IPS DF 6.9 (cell line): Measurements from ENCODE around the gene NCKAP5.

Experiments
- DNase-seq: peaks from one replicate; pipeline ENCODE4 v3.0.0-alpha.2; 2013; ENCODE audit warnings: low read depth, low spot score
- H3K27ac ChIP-seq: one replicate; pipeline ENCODE4 v1.5.1; 2013; ENCODE audit warnings: low read length, control low read depth
- H3K27me3 ChIP-seq: 2 replicates; pipeline ENCODE4 v1.6.1; 2013; ENCODE audit warnings: mild to moderate bottlenecking, low read length; ENCODE audit not compliant: control insufficient read depth, insufficient read depth
- H3K36me3 ChIP-seq: 2 replicates; pipeline ENCODE4 v1.6.1; 2013; ENCODE audit warnings: low read length; ENCODE audit not compliant: control insufficient read depth, insufficient read depth
- H3K4me1 ChIP-seq: 2 replicates; pipeline ENCODE4 v1.6.1; 2013; ENCODE audit warnings: low read length; ENCODE audit not compliant: control insufficient read depth, insufficient read depth
- H3K4me3 ChIP-seq: 2 replicates; pipeline ENCODE4 v1.5.1; 2013; ENCODE audit warnings: mild to moderate bottlenecking, low read length
- H3K9me3 ChIP-seq: 2 replicates; pipeline ENCODE4 v1.6.1; 2013; ENCODE audit warnings: low read length, inconsistent platforms; ENCODE audit not compliant: control insufficient read depth, insufficient read depth
- WGBS: extraction: QIAGEN DNeasy Blood & Tissue Kit; methylation state at CpG from one replicate; pipeline ENCODE4 v1.1.7; 2013; ENCODE audit warnings: mixed read lengths, missing lambda C conversion rate; ENCODE audit not compliant: insufficient read length, insufficient coverage; 5-methylcytosine and 5-hydroxymethylcytosine counted together

NCKAP5 gene

DNA sequence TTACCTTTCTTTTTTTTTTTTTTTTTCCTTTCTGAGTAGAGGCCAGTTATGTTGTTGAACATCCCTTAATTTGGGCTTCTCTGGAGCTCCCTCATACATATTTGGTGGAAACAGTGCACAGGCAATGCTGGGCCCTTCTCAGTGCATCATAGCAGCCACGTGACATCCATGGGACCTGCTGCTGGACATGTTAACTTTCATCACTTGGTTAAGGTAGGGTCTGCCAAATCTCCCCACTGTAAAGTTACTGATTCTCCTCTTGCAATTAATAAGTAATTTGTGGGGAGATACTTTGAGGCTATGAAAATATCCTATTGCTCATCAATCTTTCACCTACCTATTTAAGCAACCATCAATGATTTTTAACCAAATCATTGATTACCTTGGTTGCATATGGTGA is 686.7 kb downstream of the NCKAP5 start:
- no peak overlapping the region for H3K27ac ChIP-seq
- no peak overlapping the region for H3K4me3 ChIP-seq
- DNase-seq, result no peak
- WGBS, result no CpG with 5 or more reads among the region's 1 CpG
- no peaks in the 10 kb centered on the region for H3K36me3 ChIP-seq
- H3K4me1 ChIP-seq, result no peaks in the 10 kb centered on the region
- H3K9me3 ChIP-seq, result no peaks in the 10 kb centered on the region
- H3K27me3 ChIP-seq, result no peaks in the 10 kb centered on the region

DNA sequence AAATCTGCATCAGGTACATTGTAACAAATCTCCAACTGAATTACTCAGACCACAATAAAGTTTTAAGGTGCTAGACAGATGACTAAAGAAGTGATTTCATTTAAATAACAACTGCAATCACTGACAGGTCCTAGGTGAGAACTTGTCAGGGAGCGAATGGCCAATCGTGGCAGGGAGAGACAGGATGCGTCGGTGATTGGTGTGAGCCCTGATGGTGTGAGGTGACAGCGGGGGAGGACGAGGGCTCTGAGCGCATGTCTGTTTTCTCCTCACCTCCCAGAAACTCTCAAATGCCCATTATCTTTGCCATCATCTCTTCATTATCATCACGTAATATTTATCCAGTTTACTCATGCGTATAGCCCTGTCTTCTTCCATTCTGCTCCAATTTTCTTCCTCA is 690.3 kb downstream of the NCKAP5 start:
- H3K9me3 ChIP-seq, result no peaks in the 10 kb centered on the region
- 100% methylated on average over 2 of the region's 9 CpGs for WGBS

DNA sequence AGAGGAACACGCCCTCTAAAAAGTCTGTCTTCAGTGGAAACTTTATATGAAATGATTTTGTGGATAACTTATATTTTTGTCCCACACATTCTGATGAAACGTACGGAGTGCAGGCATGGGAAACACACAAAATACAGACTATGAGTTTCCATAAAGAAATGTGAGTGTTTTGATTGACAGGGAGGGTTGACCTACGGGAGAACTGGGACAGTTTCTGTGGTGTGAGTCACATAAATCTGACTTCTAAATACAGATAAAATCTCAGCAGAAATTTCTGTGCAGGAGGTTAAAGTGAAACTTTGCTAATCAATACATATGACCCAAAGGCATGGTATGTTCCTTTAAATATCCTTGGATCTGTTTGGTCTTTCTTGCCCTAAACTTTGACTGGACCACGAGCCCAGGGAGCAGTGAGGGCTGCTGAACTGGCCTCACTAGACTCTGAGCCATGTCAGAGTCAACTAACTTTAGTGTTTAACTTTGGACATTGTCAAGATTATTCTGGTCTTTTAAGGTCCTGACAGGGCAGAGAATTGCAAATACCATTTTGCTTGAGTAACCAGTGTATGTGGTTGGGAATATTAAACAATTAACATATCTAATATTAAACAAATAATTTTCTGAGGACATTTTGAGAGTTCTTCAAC is 691.4 kb downstream of the NCKAP5 start:
- WGBS, result no CpG with 5 or more reads among the region's 5 CpGs
- Histone ChIP-seq H3K4me3 (no peak overlapping the region), H3K4me1 (peaks cover 4% of the 10 kb centered on the region), H3K9me3 (no peaks in the 10 kb centered on the region), H3K36me3 (no peaks in the 10 kb centered on the region), H3K27me3 (no peaks in the 10 kb centered on the region), H3K27ac (no peak overlapping the region)
- DNase-seq, result no peak

More for the DNA sequence above, 690.3 kb downstream of the NCKAP5 start:
- no peak for DNase-seq
- no peaks in the 10 kb centered on the region for H3K27me3 ChIP-seq
- peaks cover 3% of the 10 kb centered on the region; the same call in 1 of the 2 replicates for H3K4me1 ChIP-seq
- H3K4me3 ChIP-seq, result no peak overlapping the region
- H3K36me3 ChIP-seq, result no peaks in the 10 kb centered on the region
- H3K27ac ChIP-seq, result no peak overlapping the region

DNA sequence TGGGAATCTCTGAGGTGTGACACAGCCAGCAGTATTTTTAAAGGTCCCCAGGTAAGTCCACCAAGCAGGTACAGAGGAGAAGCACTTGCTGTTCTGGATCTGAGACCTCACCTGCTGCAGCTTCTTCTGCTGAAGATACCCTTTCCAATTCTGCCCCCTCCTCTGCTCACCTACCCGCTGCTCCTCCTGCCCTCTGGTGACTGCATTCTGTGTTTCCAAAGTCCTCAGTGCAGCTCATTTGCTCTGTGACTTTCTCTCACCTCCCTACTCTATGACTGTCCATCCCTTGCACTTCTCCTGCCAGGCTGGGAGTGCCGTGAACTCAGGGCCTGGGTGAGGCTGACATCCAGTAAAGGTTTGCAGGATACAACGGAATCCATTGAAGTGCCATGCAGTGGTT is 693.1 kb downstream of the NCKAP5 start:
- H3K27ac ChIP-seq, result no peak overlapping the region
- no CpG with 5 or more reads among the region's 3 CpGs for WGBS
- no peaks in the 10 kb centered on the region for H3K27me3 ChIP-seq
- H3K9me3 ChIP-seq, result no peaks in the 10 kb centered on the region
- DNase-seq, result no peak
- no peaks in the 10 kb centered on the region for H3K36me3 ChIP-seq
- peaks cover 5% of the 10 kb centered on the region for H3K4me1 ChIP-seq
- H3K4me3 ChIP-seq, result no peak overlapping the region

DNA sequence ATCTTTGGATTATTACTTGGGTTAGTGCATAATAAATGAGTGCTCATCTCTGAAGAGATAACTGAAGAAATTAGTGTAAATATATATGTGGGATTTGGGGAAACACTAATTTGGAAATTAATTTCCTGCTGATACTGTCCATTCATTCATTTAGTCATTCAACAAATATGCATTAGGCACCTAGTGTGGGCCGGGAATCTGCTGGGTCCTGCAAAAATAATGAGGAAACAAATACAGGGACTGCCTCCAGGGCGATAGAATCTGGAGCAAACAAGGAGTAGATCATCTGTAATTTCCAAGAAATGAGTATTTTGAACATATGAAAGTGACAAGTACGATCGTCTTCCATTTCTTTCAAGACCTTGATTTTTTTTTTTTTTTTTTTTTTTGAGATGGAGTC is 694.5 kb downstream of the NCKAP5 start:
- no peak for DNase-seq
- Histone ChIP-seq H3K27ac (no peak overlapping the region), H3K4me3 (no peak overlapping the region), H3K36me3 (no peaks in the 10 kb centered on the region), H3K9me3 (no peaks in the 10 kb centered on the region), H3K4me1 (peaks cover 5% of the 10 kb centered on the region), H3K27me3 (no peaks in the 10 kb centered on the region)
- WGBS, result no CpG with 5 or more reads among the region's 4 CpGs

DNA sequence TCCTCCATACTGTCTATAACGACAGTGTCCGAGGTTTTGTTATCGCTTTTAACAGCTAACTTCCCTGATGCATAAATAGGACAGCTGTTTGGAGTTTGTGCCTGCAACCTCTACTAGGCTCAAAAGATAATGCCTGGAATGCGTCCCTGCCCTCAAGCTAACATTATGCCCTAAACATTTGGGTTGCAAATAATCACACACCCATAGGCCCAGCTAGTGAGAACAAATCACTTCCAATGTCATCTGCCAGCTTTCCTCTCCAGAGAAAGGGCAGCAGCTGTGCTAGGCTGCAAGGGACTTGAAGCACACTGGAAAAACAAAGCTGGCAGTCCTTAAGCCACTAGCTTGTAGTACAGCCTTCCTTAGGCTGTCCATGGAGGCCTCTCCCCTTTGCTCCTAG is 696.4 kb downstream of the NCKAP5 start:
- no CpG with 5 or more reads among the region's 4 CpGs for WGBS
- Histone ChIP-seq H3K27ac (no peak overlapping the region), H3K4me3 (no peak overlapping the region), H3K27me3 (no peaks in the 10 kb centered on the region), H3K36me3 (no peaks in the 10 kb centered on the region), H3K9me3 (no peaks in the 10 kb centered on the region), H3K4me1 (peaks cover 5% of the 10 kb centered on the region)
- DNase-seq, result no peak

DNA sequence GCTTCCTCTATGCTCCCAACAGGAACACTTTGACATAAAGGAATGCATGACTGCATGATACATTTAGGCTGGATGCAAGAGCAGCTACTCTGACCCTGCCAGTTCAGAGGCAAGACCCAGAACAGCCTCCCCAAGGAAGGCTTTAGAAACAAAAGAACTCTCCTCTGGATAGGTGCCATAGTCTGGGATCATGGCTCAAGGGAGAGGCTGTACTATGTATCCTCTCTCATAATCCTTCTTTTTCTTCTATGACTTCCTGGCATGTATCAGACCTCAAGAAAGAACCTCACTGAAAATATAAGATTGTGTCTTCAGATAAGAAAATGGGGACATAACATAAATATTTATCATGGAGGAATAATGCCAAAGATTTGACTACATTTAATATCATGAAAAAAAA is 704.3 kb downstream of the NCKAP5 start:
- Histone ChIP-seq H3K27me3 (no peaks in the 10 kb centered on the region), H3K27ac (no peak overlapping the region), H3K9me3 (no peaks in the 10 kb centered on the region), H3K36me3 (no peaks in the 10 kb centered on the region), H3K4me1 (no peaks in the 10 kb centered on the region), H3K4me3 (no peak overlapping the region)
- DNase-seq, result no peak

DNA sequence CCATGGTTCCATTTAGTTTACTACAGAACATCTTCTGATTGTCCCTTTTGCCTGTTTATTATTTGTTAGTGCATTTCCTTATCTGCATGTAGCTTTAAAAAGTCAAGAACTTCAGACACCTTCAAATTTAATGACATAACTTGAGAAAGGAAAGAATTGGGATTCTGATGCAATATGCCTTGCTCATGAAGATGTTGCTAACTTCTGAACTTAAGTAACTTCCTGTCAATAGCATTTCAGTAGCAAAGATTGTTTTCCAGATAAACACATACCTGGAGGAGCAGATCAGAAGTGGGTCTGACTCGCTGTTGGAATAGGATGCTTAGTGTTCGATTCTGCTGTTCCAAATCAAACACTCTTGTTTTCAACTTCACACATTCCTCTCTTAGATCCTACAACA is 708.0 kb downstream of the NCKAP5 start:
- Histone ChIP-seq H3K36me3 (no peaks in the 10 kb centered on the region), H3K4me3 (no peak overlapping the region), H3K9me3 (no peaks in the 10 kb centered on the region), H3K4me1 (no peaks in the 10 kb centered on the region), H3K27ac (no peak overlapping the region), H3K27me3 (no peaks in the 10 kb centered on the region)
- no CpG with 5 or more reads among the region's 2 CpGs for WGBS
- DNase-seq, result no peak

DNA sequence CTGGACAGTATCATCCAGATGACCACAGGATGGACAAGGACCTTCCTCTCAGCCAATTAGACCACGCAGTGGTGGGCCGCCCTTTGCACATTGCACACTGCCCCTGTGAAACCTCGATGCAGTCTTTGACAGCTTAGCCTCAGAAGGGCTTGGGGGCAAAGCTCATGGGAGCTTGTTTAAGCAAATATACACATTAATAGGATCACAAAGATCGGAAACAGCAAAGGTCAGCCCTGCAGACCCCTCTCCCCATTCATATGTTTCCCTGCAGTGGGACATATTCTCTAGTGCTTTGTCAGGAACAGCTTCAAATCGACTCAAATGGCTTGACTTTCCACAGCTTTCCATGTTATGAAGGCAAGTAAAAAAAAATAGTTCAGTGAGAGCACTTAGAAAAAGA is 708.7 kb downstream of the NCKAP5 start:
- Histone ChIP-seq H3K9me3 (no peaks in the 10 kb centered on the region), H3K27ac (no peak overlapping the region), H3K36me3 (no peaks in the 10 kb centered on the region), H3K4me1 (no peaks in the 10 kb centered on the region), H3K27me3 (no peaks in the 10 kb centered on the region), H3K4me3 (no peak overlapping the region)
- DNase-seq, result no peak
- no CpG with 5 or more reads among the region's 5 CpGs for whole genome bisulfite sequencing

DNA sequence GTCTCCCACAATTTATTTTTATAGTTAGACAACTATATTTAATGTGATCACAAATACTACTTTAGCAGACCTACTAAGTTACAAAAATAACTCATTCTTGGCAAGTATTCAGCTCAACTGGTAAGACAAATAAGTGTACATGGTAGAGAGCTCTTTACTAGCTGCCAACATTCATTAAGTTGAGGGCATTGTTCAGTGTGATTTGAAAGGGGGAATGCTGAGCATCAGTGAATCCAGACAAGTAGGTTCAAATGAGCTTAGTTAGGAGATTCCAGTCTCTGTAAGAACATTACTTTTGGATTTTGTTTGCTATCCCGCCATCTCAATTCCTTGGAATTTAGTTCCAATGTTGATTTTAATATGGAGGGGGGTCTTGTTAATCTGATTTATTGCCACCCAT is 710.9 kb downstream of the NCKAP5 start:
- WGBS, result no CpG with 5 or more reads among the region's 1 CpG
- H3K4me3 ChIP-seq, result no peak overlapping the region
- no peak for DNase-seq
- no peaks in the 10 kb centered on the region for H3K36me3 ChIP-seq
- H3K27me3 ChIP-seq, result no peaks in the 10 kb centered on the region
- H3K4me1 ChIP-seq, result no peaks in the 10 kb centered on the region
- no peak overlapping the region for H3K27ac ChIP-seq
- H3K9me3 ChIP-seq, result no peaks in the 10 kb centered on the region

DNA sequence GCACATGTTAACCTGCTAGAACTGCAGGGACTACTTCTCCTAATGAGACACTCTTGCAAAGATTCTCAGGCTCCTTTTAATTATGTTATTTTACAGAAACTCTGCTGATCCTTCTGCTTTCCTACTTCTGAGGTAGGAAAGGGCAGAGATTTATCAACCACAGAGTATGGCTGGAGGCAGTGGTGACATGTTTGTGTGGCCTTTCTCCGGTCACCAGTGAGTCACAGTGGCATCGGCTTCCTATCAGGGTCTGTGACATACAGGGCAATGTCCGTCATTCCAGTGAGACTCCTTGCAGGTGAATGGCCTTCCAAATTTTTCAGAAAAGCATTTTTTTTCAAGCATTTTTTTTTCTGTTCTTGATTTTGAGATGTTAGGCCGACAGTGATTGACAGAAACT is 717.6 kb downstream of the NCKAP5 start:
- no peak for DNase-seq
- Histone ChIP-seq H3K27ac (no peak overlapping the region), H3K36me3 (no peaks in the 10 kb centered on the region), H3K27me3 (no peaks in the 10 kb centered on the region), H3K4me1 (no peaks in the 10 kb centered on the region), H3K4me3 (no peak overlapping the region), H3K9me3 (no peaks in the 10 kb centered on the region)
- WGBS, result no CpG with 5 or more reads among the region's 4 CpGs
